IMR-90 (cell line): ENCODE results near the gene VASN. TPM values are rescaled to one million over a fixed set of nuclear protein-coding genes. Genes with fewer than 3 reads are reported as not detected.
A peak's percentile ranks its signal among the peaks of the same experiment; 100 is the strongest.

Source experiments
- ATAC-seq: fragments of 200-7000 bp; cut with Tn5 transposase; 2 replicates; pipeline ENCODE4 v1.9.1; 2020; ENCODE audit warnings: low read depth, mild to moderate bottlenecking, moderate library complexity
- BruUV-seq: library from RNA; stranded (reverse); fragments of 400-500 nt; replicated peaks from 2 replicates; lab custom pipeline; 2021; lab: Mats Ljungman, UMichigan
- CTCF ChIA-PET: fragments of 300-600 bp; formaldehyde crosslinking; extraction: SDS; loops from one replicate; lab custom pipeline; 2021; ENCODE audit warnings: antibody characterized with exemption; lab: Yijun Ruan, JAX
- POLR2A ChIA-PET: fragments of 300-600 bp; sonication (Branson Sonifier 250); formaldehyde crosslinking; loops from one replicate; lab custom pipeline; 2022; ENCODE audit warnings: antibody characterized with exemption; ENCODE audit not compliant: unreplicated experiment; lab: Charles Lee
- DNase-seq: peaks from one replicate; pipeline ENCODE4 v3.0.0; 2013
- H2AFZ ChIP-seq: replicated peaks from 2 replicates; pipeline ENCODE3; 2013; ENCODE audit warnings: low read length, mild to moderate bottlenecking; ENCODE audit not compliant: poor library complexity
- H2AK5ac ChIP-seq: 2 replicates; pipeline ENCODE4 v1.6.1; 2013; ENCODE audit warnings: low read depth, low read length, inconsistent platforms
- H2AK9ac ChIP-seq: replicated peaks from 2 replicates; pipeline ENCODE3; 2013; ENCODE audit warnings: mild to moderate bottlenecking, low read depth, low read length, moderate library complexity; ENCODE audit not compliant: poor library complexity
- H2BK120ac ChIP-seq: 2 replicates; pipeline ENCODE4 v1.6.1; 2013; ENCODE audit warnings: low read depth, low read length, inconsistent platforms
- H2BK15ac ChIP-seq: 3 replicates; pipeline ENCODE4 v1.6.1; 2013; ENCODE audit warnings: low read depth, low read length, inconsistent platforms
- H2BK20ac ChIP-seq: 2 replicates; pipeline ENCODE4 v1.6.1; 2013; ENCODE audit warnings: low read depth, mild to moderate bottlenecking, inconsistent platforms, low read length, moderate library complexity
- H2BK5ac ChIP-seq: 2 replicates; pipeline ENCODE4 v1.6.1; 2013; ENCODE audit warnings: mild to moderate bottlenecking, low read depth, low read length, inconsistent platforms; ENCODE audit not compliant: poor library complexity, severe bottlenecking
- H3K14ac ChIP-seq: replicated peaks from 2 replicates; pipeline ENCODE4 v1.6.1; 2013; ENCODE audit warnings: low read depth, low read length, inconsistent platforms
- H3K18ac ChIP-seq: 2 replicates; pipeline ENCODE4 v1.6.1; 2013; ENCODE audit warnings: low read depth, low read length, control low read depth
- H3K23ac ChIP-seq: 2 replicates; pipeline ENCODE4 v1.6.1; 2013; ENCODE audit warnings: low read depth, low read length, inconsistent platforms
- H3K27ac ChIP-seq: 2 replicates; pipeline ENCODE4 v1.5.1; 2013; ENCODE audit warnings: mild to moderate bottlenecking, control low read depth, low read length; ENCODE audit not compliant: insufficient read depth
- H3K27me3 ChIP-seq: 2 replicates; pipeline ENCODE4 v1.6.1; 2013; ENCODE audit warnings: low read length; ENCODE audit not compliant: control insufficient read depth, insufficient read depth
- H3K36me3 ChIP-seq: 2 replicates; pipeline ENCODE4 v1.6.1; 2013; ENCODE audit warnings: low read length, mixed read lengths; ENCODE audit not compliant: control insufficient read depth, insufficient read depth
- H3K4ac ChIP-seq: 2 replicates; pipeline ENCODE4 v1.6.1; 2013; ENCODE audit warnings: low read depth, low read length, inconsistent platforms
- H3K4me1 ChIP-seq: 2 replicates; pipeline ENCODE4 v1.6.1; 2013; ENCODE audit warnings: low read length, mixed read lengths; ENCODE audit not compliant: control insufficient read depth, insufficient read depth
- H3K4me2 ChIP-seq: 2 replicates; pipeline ENCODE4 v1.6.1; 2013; ENCODE audit warnings: low read depth, mild to moderate bottlenecking, control low read depth, low read length, moderate library complexity
- H3K4me3 ChIP-seq: 2 replicates; pipeline ENCODE4 v1.5.1; 2013; ENCODE audit warnings: low read depth, mild to moderate bottlenecking, control low read depth, low read length, moderate library complexity; ENCODE audit not compliant: insufficient read depth
- H3K56ac ChIP-seq: 2 replicates; pipeline ENCODE4 v1.6.1; 2013; ENCODE audit warnings: low read length, inconsistent platforms; ENCODE audit not compliant: insufficient read depth; ENCODE audit errors: extremely low read depth
- H3K79me1 ChIP-seq, 2 experiments: 2 replicates each; pipeline ENCODE4 v1.6.1; 2013; ENCODE audit warnings: low read length in 2 of 2, inconsistent platforms in 1 of 2, low read depth in 1 of 2
- H3K9ac ChIP-seq: 2 replicates; pipeline ENCODE4 v1.6.1; 2013; ENCODE audit warnings: low read depth, low read length, control low read depth
- H3K9me1 ChIP-seq: 2 replicates; pipeline ENCODE4 v1.6.1; 2013; ENCODE audit warnings: low read length, inconsistent platforms; ENCODE audit not compliant: insufficient read depth
- H3K9me3 ChIP-seq: 2 replicates; pipeline ENCODE4 v1.6.1; 2013; ENCODE audit warnings: low read length; ENCODE audit not compliant: control insufficient read depth, insufficient read depth
- H4K20me1 ChIP-seq: 2 replicates; pipeline ENCODE4 v1.6.1; 2013; ENCODE audit warnings: low read length, inconsistent platforms; ENCODE audit not compliant: insufficient read depth
- H4K5ac ChIP-seq: 2 replicates; pipeline ENCODE4 v1.6.1; 2013; ENCODE audit warnings: mild to moderate bottlenecking, low read depth, low read length, control low read depth
- H4K8ac ChIP-seq, 2 experiments: 2 replicates each; pipeline ENCODE4 v1.6.1; 2013; ENCODE audit warnings: low read depth in 2 of 2, low read length in 2 of 2, control low read depth in 1 of 2, inconsistent platforms in 1 of 2
- H4K91ac ChIP-seq: 2 replicates; pipeline ENCODE4 v1.6.1; 2013; ENCODE audit warnings: low read depth, low read length, inconsistent platforms; ENCODE audit not compliant: insufficient read depth
- BHLHE40 ChIP-seq: fragments of 150-350 bp; IDR thresholded peaks from 2 replicates; pipeline ENCODE4 v1.6.1; 2016; ENCODE audit warnings: mild to moderate bottlenecking, low read depth, low read length
- CEBPB ChIP-seq: IDR thresholded peaks from 2 replicates; pipeline ENCODE4 v1.6.1; 2012; ENCODE audit warnings: low read depth, low read length, improper control_type of control experiment
- CTCF ChIP-seq: conservative IDR thresholded peaks from 2 replicates; pipeline ENCODE4 v1.5.1; 2012; ENCODE audit warnings: mild to moderate bottlenecking, low read depth, low read length, improper control_type of control experiment
- FOS ChIP-seq: fragments of 150-350 bp; IDR thresholded peaks from 2 replicates; pipeline ENCODE4 v1.6.1; 2016; ENCODE audit warnings: low read depth, low read length
- MAFK ChIP-seq: IDR thresholded peaks from 2 replicates; pipeline ENCODE4 v1.6.1; 2012; ENCODE audit warnings: low read depth, low read length, improper control_type of control experiment
- MXI1 ChIP-seq: IDR thresholded peaks from 2 replicates; pipeline ENCODE4 v1.6.1; 2012; ENCODE audit warnings: low read depth, mild to moderate bottlenecking, low read length, moderate library complexity, borderline replicate concordance
- NFE2L2 ChIP-seq: fragments of 150-350 bp; IDR thresholded peaks from 2 replicates; pipeline ENCODE4 v1.6.1; 2016; ENCODE audit warnings: low read depth, mild to moderate bottlenecking, low read length
- POLR2A ChIP-seq: IDR thresholded peaks from 2 replicates; pipeline ENCODE4 v1.6.1; 2012; ENCODE audit warnings: mild to moderate bottlenecking, low read depth, low read length
- RAD21 ChIP-seq: IDR thresholded peaks from 2 replicates; pipeline ENCODE4 v1.6.1; 2012; ENCODE audit warnings: low read length, improper control_type of control experiment
- RCOR1 ChIP-seq: IDR thresholded peaks from 2 replicates; pipeline ENCODE4 v1.6.1; 2012; ENCODE audit warnings: mild to moderate bottlenecking, low read length, improper control_type of control experiment; ENCODE audit not compliant: insufficient replicate concordance
- SMC3 ChIP-seq: fragments of 150-350 bp; IDR thresholded peaks from 2 replicates; pipeline ENCODE4 v1.6.1; 2016; ENCODE audit warnings: low read depth, mild to moderate bottlenecking, antibody characterized with exemption, low read length, moderate library complexity
- USF2 ChIP-seq: fragments of 150-350 bp; IDR thresholded peaks from 2 replicates; pipeline ENCODE4 v1.6.1; 2017; ENCODE audit warnings: mild to moderate bottlenecking, antibody characterized with exemption, low read length, low read depth
- WGBS, 2 experiments: methylation state at CpG; one replicate each; pipeline versions ENCODE4 v1.1.5 to v1.1.7; 2013; ENCODE audit warnings: missing lambda C conversion rate in 2 of 2; ENCODE audit not compliant: insufficient read length in 1 of 2; ENCODE audit errors: extremely low coverage in 2 of 2; 5-methylcytosine and 5-hydroxymethylcytosine counted together
- dilution Hi-C: fragments of 300-500 bp; cut with HindIII; formaldehyde crosslinking; loops from one replicate; pipeline ENCODE4 v1.14.3; 2018; ENCODE audit warnings: low sequenced_read_pairs; ENCODE audit not compliant: unreplicated experiment
- in situ Hi-C: fragments of 300-500 bp; cut with MboI; formaldehyde crosslinking; loops from 3 replicates; pipeline ENCODE4 v1.14.3; 2019; ENCODE audit warnings: low sequenced_read_pairs, inconsistent platforms, mixed read lengths
- intact Hi-C: fragments of 100-400 bp; cut with micrococcal nuclease; formaldehyde crosslinking; loops from 2 replicates; pipeline ENCODE4 v1.10.0; 2022
- polyA plus RNA-seq, 3 experiments: library from polyadenylated mRNA; depleted of rRNA; stranded (reverse); fragments of >200 nt; gene quantifications; 2 replicates each; pipeline ENCODE4 v1.2.3, GENCODE V29; 2012; ENCODE audit warnings: low replicate concordance in 1 of 3
- total RNA-seq: library from RNA; depleted of rRNA; stranded (reverse); fragments of >200 nt; gene quantifications from 2 replicates; pipeline ENCODE4 v1.2.3, GENCODE V29; 2012
- TF ChIP-seq, protein P1 (sequence below): fragments of 150-350 bp; IDR thresholded peaks from 2 replicates; pipeline ENCODE4 v1.6.1; 2016; ENCODE audit warnings: low read depth, mild to moderate bottlenecking, low read length, moderate library complexity, borderline replicate concordance

Gene VASN
- total and polyA plus RNA-seq, 2 of the 4 experiments (the other 2 are of a cell fraction) = 9.3 to 87.2 TPM

- no peak overlapping the region for H3K9ac ChIP-seq
- H2BK15ac ChIP-seq = no peak overlapping the region; the same call in 2 of the 3 replicates
- no peak overlapping the region for H2AK9ac ChIP-seq
- H3K4me2 ChIP-seq = no peak overlapping the region
- ATAC-seq = no peak
- no peak overlapping the region for H3K56ac ChIP-seq
- H3K4me1 ChIP-seq = peaks cover 47% of the 10 kb centered on the region
- ChIA-PET POLR2A (interaction anchor here (0.5 kb wide), 1 partner anchor 11 kb away, joined by 5 read pairs; no protein-coding TSS in a partner anchor), CTCF (no interaction called here)
- 86% methylated on average over 7 of the region's 18 CpGs; no CpG with 5 or more reads in 1 of the 2 experiments for WGBS, 2 experiments
- no TSS peak for BruUV-seq
- H3K79me1 ChIP-seq = peaks cover 0 to 57% of the 10 kb centered on the region in 2 experiments; a peak in 2 of 4 replicates
- no peak overlapping the region for H3K4me3 ChIP-seq
- H3K36me3 ChIP-seq = peaks cover 7% of the 10 kb centered on the region
- H4K91ac ChIP-seq = no peak overlapping the region
- no peak overlapping the region for H3K27ac ChIP-seq
- intact Hi-C loops (no loop called here), in situ Hi-C loops (no loop called here), dilution Hi-C loops (no loop called here)
- H3K14ac ChIP-seq = no peak overlapping the region
- H3K18ac ChIP-seq = no peak overlapping the region
- no peak overlapping the region; the same call in 1 of the 2 replicates for H2BK20ac ChIP-seq
- no peaks in the 10 kb centered on the region for H3K27me3 ChIP-seq
- DNase-seq = no peak
- no peak overlapping the region for H4K5ac ChIP-seq
- H3K23ac ChIP-seq = no peak overlapping the region
- no peaks in the 10 kb centered on the region for H3K9me3 ChIP-seq
- H2AK5ac ChIP-seq = peak overlapping the region; percentile 39; the same call in 1 of the 2 replicates
- no peak overlapping the region for H2BK5ac ChIP-seq
- peaks cover 24% of the 10 kb centered on the region for H3K9me1 ChIP-seq
- H2AFZ ChIP-seq = no peak overlapping the region
- H2BK120ac ChIP-seq = peak overlapping the region; percentile 47; the same call in 1 of the 2 replicates
- H4K20me1 ChIP-seq = peaks cover 16% of the 10 kb centered on the region
- no peak overlapping the region for H4K8ac ChIP-seq
- no peak overlapping the region; the same call in none of the 2 replicates for H3K4ac ChIP-seq
- TF ChIP-seq CTCF (no peak), RCOR1 (no peak), BHLHE40 (no peak), RAD21 (no peak), NFE2L2 (no peak), MAFK (no peak), USF2 (no peak), SMC3 (no peak), POLR2A (no peak), MXI1 (no peak), FOS (no peak), CEBPB (no peak)
- TF ChIP-seq, protein P1, sequence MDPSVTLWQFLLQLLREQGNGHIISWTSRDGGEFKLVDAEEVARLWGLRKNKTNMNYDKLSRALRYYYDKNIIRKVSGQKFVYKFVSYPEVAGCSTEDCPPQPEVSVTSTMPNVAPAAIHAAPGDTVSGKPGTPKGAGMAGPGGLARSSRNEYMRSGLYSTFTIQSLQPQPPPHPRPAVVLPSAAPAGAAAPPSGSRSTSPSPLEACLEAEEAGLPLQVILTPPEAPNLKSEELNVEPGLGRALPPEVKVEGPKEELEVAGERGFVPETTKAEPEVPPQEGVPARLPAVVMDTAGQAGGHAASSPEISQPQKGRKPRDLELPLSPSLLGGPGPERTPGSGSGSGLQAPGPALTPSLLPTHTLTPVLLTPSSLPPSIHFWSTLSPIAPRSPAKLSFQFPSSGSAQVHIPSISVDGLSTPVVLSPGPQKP = no peak
Observed at GRCh38 chr16:4390266-4391260, 18.9 kb downstream of the VASN start.
